Stimulated activated effector memory CD8-positive, alpha-beta T cell treated with anti-CD3 and anti-CD28 coated beads, Interleukin-12 subunit alpha, Interleukin-12 subunit beta, amount 100 ng/mL, for 72 hours (primary cell): ENCODE data around the gene TXLNB.

ENCODE experiments used
- ATAC-seq: fragments of 150-1000 bp; cut with Tn5 transposase; 2 replicates; pipeline ENCODE4 v1.10.0; 2021
- DNase-seq, 2 donors: peaks; one replicate each; pipeline ENCODE4 v3.0.0; 2021 to 2022; ENCODE audit warnings: low spot score in 2 of 2
- H3K27ac Mint-ChIP-seq: one replicate; pipeline ENCODE4 v1.8.0; 2022; ENCODE audit warnings: mild to moderate bottlenecking, mixed read lengths
- H3K36me3 Mint-ChIP-seq: one replicate; pipeline ENCODE4 v1.8.0; 2022; ENCODE audit warnings: mild to moderate bottlenecking, mixed read lengths
- H3K4me1 Mint-ChIP-seq: one replicate; pipeline ENCODE4 v1.8.0; 2022; ENCODE audit warnings: mixed read lengths
- H3K4me3 Mint-ChIP-seq: one replicate; pipeline ENCODE4 v1.8.0; 2022; ENCODE audit warnings: mild to moderate bottlenecking, mixed read lengths
- H3K9me3 Mint-ChIP-seq: one replicate; pipeline ENCODE4 v1.8.0; 2022; ENCODE audit warnings: mixed read lengths

TXLNB gene

DNA sequence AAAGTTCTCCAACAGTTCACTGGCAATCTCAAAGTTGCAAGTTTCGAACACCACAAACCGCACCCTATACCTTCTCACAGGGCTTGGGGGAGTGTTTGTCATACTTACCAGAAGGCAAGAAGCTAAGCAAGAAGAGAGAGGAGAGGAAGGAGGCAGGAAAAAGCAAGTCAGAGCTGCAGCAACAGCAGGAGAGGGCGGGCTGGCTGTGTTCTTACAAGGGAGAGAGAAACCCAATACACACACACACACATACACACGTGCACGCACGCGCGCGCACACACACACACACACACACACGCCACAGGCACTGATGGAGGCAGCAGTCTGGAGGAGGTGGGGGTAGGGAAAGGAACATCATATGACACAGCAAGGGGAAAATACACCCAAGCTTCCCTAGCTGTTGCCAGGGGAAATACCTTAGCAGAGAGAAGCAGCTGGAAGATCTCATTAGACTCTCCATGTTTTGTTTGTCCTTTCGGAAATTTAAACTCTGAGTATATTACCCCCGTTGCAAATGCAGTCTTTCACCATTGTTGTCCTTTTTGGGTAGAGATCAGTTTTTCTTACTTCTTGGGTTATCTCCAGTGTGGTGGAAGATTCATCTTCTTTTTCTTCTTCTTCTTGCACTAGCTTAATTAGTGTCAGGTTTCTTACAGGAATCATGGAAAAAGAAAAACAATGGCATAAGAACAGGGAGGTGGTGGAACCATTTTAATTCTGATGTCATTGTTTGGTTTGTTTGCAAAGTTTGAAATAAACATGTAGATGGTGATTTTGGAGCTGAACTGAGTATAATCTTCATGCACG is at the start of gene TXLNB:
Gene TXLNB, minus strand, starts transcription at position 186 of the 807 bp plus-strand sequence. CDS start 3,099 bp downstream, outside the sequence.
- H3K36me3 Mint-ChIP-seq = peaks cover 8% of the 10 kb centered on the region
- H3K27ac Mint-ChIP-seq = peak within 1 kb of the TSS; percentile 91
- DNase-seq (peak; percentile 52 to 87), ATAC-seq (peak; percentile 98)
- peak within 1 kb of the TSS; percentile 67 for H3K4me3 Mint-ChIP-seq
- H3K9me3 Mint-ChIP-seq = peaks cover 3% of the 10 kb centered on the region
- peaks cover 63% of the 10 kb centered on the region for H3K4me1 Mint-ChIP-seq

DNA sequence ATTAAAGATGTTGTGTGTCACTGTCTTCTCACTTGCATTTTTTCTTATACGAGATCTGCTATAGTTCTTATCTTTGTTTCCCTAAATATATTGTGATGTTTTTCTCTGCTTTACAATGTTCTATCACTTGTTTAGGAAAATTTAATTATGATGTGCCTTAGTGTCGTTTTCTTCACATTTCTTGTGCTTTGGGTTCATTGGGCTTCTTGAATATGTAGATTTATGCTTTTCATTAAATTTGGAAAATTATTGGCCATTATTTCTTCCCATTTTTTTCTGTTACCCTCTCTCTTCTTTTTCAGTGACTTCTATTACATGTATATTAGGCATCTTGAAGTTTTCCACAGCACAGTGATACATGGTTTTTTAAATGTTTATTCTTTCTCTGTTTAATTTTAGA is 49.3 kb upstream of the TXLNB start:
- no peak for ATAC-seq
- Mint-ChIP-seq H3K36me3 (no peaks in the 10 kb centered on the region), H3K4me3 (no peak overlapping the region), H3K27ac (no peak overlapping the region), H3K9me3 (no peaks in the 10 kb centered on the region), H3K4me1 (peaks cover 12% of the 10 kb centered on the region)
- no peak for DNase-seq

DNA sequence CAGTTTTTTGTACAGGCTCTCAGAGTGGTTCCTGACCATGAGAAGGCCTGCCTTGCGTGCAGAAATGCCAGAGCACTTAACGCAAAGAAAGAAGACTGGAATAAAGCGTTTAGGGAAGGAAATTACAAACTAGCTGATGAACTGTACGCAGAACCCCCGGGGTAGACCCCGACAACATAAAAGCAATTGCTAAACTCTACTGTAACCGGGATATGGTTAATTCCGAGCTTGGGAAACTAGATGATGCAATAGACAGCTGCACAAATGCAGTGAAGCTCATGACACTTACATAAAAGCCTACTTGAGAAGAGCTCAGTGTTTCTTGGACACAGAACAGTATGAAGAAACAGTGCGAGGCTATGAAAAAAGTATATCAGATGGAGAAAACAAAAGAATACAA is 47.0 kb upstream of the TXLNB start:
- no peak for ATAC-seq
- Mint-ChIP-seq H3K36me3 (no peaks in the 10 kb centered on the region), H3K4me1 (peaks cover 12% of the 10 kb centered on the region)

DNA sequence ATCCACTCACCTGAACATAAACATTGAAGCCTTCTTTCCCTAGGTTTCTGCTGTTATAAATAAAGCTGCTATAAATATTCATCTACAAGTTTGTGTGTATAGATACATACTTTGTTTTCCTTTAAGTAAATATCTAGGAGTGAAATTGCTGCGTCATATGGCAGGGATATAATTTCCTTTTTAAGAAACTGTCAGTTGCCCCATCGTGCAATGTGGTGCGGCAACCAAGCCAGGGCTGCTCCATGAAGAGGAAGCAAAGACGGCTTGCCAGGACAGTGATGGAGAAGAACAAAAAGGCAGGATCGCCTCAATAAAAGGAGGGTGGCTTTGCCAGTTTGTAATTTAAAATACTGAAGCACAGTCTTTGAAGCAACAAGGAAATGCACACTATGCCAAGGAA is 46.0 kb upstream of the TXLNB start:
- ATAC-seq (no peak), DNase-seq (no peak)
- H3K4me1 Mint-ChIP-seq = peaks cover 4% of the 10 kb centered on the region
- H3K27ac Mint-ChIP-seq = no peak overlapping the region
- no peak overlapping the region for H3K4me3 Mint-ChIP-seq
- no peaks in the 10 kb centered on the region for H3K36me3 Mint-ChIP-seq
- no peaks in the 10 kb centered on the region for H3K9me3 Mint-ChIP-seq

More for the DNA sequence above, 47.0 kb upstream of the TXLNB start:
- no peaks in the 10 kb centered on the region for H3K9me3 Mint-ChIP-seq
- H3K4me3 Mint-ChIP-seq = no peak overlapping the region
- DNase-seq = no peak
- no peak overlapping the region for H3K27ac Mint-ChIP-seq

DNA sequence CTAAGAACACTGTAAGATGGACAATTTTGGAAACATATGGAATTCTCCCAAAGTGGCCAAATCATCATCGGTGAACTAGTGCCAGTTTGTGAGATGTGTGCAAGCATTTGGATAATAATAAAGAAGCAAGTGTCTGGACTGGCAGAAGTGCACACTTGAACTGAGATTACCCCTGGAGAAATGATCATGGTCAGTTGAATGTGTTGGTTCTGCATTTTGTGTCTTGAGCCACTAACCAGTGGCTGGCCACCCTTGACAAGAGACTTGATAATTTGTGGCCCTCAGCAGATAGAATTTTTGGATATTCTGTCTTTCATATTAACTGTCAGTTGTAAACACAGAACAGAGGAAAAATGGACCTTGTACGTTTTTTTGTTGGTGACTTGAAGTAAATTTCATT is 45.2 kb upstream of the TXLNB start:
- no peaks in the 10 kb centered on the region for H3K36me3 Mint-ChIP-seq
- H3K4me1 Mint-ChIP-seq = no peaks in the 10 kb centered on the region
- DNase-seq = no peak
- no peak overlapping the region for H3K27ac Mint-ChIP-seq
- no peak overlapping the region for H3K4me3 Mint-ChIP-seq
- H3K9me3 Mint-ChIP-seq = no peaks in the 10 kb centered on the region
- ATAC-seq = no peak

DNA sequence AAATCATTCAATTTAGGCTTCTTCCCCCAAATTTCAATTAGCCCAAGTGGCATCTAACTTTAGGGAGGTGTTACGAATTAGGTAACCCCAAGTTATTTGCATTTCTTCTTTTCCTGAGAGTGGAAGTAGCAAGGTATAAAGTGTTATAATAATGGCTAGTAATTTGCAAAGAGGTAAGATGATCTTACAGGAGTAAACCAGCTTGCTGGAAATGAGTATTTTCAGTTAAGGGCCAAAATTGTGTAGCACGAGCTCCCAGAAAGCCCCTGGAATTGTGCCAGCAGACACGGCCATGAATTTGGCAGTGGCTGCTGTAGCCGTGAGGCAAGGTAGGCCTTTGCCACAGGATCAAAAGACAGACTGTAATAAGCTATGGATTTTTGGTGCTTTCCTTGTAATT is 44.7 kb upstream of the TXLNB start:
- Mint-ChIP-seq H3K4me1 (no peaks in the 10 kb centered on the region), H3K4me3 (no peak overlapping the region), H3K9me3 (no peaks in the 10 kb centered on the region), H3K36me3 (no peaks in the 10 kb centered on the region), H3K27ac (no peak overlapping the region)
- DNase-seq = no peak
- ATAC-seq = no peak

DNA sequence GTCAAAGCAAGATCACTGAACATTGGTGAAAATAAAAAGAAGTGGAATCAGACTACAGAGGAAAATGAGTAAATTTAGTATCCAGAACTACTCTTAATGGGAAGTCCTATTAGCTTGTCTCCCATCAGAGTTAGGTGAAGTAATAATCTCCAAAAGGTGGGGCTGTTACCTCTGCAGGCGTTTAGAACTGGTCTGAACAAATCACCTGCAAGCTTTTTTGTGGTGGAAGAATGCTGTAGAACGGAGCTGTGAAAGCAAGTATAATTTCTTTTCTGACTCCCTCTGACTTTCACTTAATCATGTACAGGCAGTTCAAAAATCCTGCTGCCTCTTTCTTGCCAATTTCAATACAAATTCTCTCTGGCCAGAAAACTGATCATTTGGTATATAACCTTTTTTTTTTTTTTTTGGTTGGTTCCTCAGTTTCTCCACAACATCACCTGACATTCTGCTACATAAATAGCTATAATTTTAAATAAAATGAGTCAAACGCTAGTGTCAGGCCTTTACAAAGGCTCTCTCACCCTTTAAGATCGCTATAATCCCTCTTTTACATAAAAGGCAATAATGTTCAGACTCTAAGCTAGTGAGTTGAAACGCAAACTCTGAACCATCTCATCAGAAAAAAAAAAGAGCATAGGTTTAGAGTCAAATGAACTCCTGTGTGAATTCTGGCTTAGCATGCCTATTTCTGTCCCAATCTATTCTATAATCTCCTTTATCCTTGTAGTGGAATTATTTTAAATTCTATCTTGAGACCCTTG is 43.8 kb upstream of the TXLNB start:
- ATAC-seq = no peak
- H3K4me3 Mint-ChIP-seq = no peak overlapping the region
- DNase-seq = no peak
- no peaks in the 10 kb centered on the region for H3K36me3 Mint-ChIP-seq
- H3K9me3 Mint-ChIP-seq = no peaks in the 10 kb centered on the region
- H3K27ac Mint-ChIP-seq = no peak overlapping the region
- no peaks in the 10 kb centered on the region for H3K4me1 Mint-ChIP-seq

DNA sequence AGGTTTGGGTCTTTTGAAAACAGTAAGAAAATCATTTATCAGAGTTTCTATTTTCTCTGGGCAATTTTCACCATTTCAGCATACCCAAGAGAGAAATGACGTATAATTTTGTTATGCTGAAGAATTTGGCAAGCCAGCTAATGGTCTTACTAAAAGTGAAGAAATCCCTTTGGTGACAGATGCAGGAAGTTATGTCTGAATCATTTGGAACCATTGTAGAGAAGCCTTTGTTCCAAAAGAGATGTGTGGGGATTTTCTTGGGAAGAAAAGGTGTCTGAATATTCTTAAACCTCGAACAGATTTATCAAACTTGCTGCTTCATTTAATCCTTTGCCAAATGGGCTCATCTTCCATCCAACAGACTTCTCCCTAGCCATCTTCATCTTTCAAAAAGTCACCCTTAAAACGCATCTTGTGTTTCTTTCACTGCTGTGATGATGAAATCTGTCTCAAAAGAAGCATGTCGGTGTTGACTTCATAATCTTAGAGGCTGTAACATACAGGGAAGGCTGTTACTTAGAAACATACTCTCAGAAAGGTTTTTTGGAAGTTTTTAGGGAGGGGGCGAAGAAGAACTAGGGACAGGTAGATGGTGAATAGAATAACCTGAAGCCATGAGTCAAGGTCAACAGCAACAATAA is 43.1 kb upstream of the TXLNB start:
- ATAC-seq = no peak

DNA sequence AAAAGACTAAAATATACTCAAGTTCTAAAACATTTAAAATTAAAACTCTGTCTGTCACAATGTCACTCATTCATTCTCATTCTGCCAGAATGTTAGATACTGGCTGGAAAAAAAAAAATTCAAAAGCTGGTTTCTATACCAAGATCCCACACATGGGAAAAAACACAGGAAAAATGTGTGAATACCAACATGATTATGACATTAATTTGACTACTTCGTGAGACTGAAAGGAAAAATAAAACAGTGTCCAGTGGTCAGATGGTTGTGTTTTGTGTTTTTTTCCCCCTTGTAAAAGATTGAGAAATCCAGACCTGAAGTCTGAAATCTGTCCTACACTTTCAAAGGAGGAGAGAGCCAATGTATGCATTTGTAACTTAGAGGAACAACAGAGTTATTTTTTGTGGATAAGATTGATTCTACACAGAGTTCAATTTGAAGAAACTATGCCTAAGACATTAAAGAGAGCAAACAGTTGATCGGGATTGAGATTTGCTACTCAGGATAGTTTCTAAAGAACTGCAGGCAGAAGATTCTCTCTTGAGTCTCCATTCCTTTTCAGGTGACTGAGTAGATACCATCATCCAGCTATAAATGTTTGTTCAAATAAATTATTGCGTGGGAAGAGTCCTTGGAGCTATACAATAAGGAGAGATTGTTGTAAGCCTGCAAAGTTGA is 39.2 kb upstream of the TXLNB start:
- Mint-ChIP-seq H3K4me3 (no peak overlapping the region), H3K27ac (no peak overlapping the region), H3K9me3 (no peaks in the 10 kb centered on the region), H3K4me1 (peaks cover 6% of the 10 kb centered on the region), H3K36me3 (no peaks in the 10 kb centered on the region)
- no peak for ATAC-seq
- DNase-seq = no peak

More for the DNA sequence above, 43.1 kb upstream of the TXLNB start:
- Mint-ChIP-seq H3K27ac (no peak overlapping the region), H3K4me3 (no peak overlapping the region), H3K36me3 (no peaks in the 10 kb centered on the region), H3K9me3 (no peaks in the 10 kb centered on the region), H3K4me1 (no peaks in the 10 kb centered on the region)
- DNase-seq = no peak

DNA sequence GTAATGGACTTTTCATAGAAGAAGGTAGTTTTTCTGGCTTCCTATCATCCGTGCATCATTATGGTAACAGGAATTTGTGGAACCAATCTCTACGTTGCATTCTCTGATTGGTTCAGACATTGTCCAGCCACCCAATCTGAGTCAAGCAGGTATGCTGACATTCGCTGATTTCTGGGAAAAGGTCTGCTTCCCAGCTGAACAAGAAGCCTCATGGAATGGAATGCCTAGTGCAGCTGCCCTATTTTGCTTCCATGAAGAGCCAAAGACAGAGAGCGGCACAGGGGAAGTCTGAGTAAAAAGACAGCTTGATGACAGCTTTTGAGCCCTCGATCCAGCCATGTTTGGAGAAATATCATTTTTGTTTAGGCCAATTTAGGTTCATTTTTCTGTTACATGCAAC is 38.5 kb upstream of the TXLNB start:
- DNase-seq (no peak), ATAC-seq (no peak)
- Mint-ChIP-seq H3K4me3 (no peak overlapping the region), H3K27ac (no peak overlapping the region), H3K36me3 (no peaks in the 10 kb centered on the region), H3K9me3 (no peaks in the 10 kb centered on the region), H3K4me1 (peaks cover 11% of the 10 kb centered on the region)

DNA sequence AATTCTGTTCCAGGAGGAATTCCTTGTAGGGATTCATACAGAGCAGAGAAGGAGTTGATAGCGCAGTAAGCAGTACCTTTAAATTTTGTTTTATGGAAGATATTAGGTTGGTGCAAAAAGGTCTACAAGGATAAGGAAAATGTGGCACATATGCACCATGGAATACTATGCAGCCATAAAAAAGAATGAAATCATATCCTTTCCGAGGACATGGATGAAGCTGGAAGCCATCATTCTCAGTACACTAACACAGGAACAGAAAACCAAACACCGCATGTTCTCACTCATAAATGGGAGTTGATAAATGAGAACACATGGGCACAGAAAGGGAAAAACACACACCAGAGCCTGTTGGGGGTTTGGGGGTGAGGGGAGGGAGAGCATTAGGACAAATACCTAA is 37.4 kb upstream of the TXLNB start:
- H3K27ac Mint-ChIP-seq = no peak overlapping the region
- peaks cover 11% of the 10 kb centered on the region for H3K4me1 Mint-ChIP-seq
- DNase-seq (no peak), ATAC-seq (no peak)
- no peaks in the 10 kb centered on the region for H3K36me3 Mint-ChIP-seq
- no peak overlapping the region for H3K4me3 Mint-ChIP-seq
- H3K9me3 Mint-ChIP-seq = no peaks in the 10 kb centered on the region

DNA sequence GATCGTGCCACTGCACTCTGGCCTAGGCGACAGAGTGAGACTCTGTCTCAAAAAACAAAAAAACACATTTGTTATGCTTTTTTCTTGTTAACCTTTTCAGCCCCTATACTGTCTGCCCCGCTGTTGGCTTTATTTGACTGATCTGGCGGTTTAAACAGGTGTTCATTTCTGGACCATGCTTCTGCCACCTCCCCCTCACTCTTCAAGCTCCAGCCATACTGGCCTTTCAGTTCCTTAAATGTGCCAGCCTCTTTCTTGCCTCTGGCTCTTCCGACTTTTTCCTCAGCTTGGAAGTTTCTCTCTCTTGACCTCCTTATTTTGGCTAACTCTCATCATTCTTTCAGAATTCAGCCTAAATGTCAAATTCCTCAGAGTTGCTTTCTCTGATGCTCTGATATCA is 35.2 kb upstream of the TXLNB start:
- DNase-seq = no peak
- no peak for ATAC-seq
- H3K27ac Mint-ChIP-seq = no peak overlapping the region
- H3K4me3 Mint-ChIP-seq = no peak overlapping the region
- H3K4me1 Mint-ChIP-seq = peaks cover 30% of the 10 kb centered on the region
- peaks cover 6% of the 10 kb centered on the region for H3K36me3 Mint-ChIP-seq
- peaks cover 7% of the 10 kb centered on the region for H3K9me3 Mint-ChIP-seq

DNA sequence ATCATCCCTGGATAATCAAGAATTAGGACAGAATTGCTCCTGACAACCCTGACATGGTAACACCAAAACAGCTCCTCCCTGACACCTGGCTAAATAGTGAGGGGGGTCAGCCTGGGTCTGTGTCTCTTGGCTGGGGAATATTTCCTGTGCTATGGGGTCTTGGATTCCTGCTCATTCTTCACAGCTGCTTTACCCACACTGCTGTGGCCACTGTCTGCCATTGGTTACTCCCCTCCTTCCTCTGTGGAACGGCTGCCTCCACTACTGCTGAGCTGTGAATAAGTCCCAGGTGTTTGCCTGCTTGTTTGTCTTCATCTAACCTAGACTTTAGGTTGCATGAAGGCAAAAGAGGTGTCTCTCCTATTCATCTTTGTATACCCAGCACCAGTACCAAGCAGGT is 33.9 kb upstream of the TXLNB start:
- DNase-seq (no peak), ATAC-seq (no peak)
- Mint-ChIP-seq H3K4me3 (no peak overlapping the region), H3K36me3 (peaks cover 6% of the 10 kb centered on the region), H3K27ac (no peak overlapping the region), H3K4me1 (peaks cover 30% of the 10 kb centered on the region), H3K9me3 (peaks cover 7% of the 10 kb centered on the region)

DNA sequence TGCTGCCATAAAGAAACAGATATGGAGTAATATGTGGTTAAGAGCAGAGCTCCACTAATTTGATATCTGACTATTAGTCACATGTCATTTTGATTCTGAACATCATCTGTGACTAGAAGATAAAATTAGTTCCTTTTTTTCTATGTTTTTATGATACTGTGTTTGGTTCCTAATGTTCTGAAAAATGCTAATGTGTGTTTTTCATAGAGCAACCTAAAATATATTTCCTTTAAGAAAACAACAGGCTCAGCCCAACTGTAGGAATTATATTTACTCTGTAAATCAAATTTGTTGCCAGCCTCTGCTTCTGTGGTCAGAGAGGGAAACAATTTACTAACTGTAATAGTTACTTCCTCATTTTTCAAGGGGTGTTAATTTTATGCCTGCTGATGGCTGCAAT is 33.3 kb upstream of the TXLNB start:
- Mint-ChIP-seq H3K9me3 (peaks cover 7% of the 10 kb centered on the region), H3K36me3 (peaks cover 6% of the 10 kb centered on the region), H3K4me1 (peaks cover 30% of the 10 kb centered on the region), H3K27ac (no peak overlapping the region), H3K4me3 (no peak overlapping the region)
- no peak for DNase-seq
- ATAC-seq = no peak

DNA sequence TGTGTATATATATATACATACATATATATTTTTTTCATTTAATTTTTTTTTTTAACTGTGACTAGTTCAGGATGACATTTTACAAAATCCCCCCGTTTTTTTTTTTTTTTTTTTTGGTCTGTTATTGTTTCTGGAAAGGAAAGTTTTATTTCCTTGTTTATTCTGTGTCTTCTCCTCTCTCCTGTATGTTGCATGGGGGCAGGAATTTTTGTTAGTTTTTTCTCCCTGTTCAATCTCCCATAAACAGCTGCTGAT is 32.4 kb upstream of the TXLNB start:
- DNase-seq (no peak), ATAC-seq (no peak)
- Mint-ChIP-seq H3K4me1 (peaks cover 30% of the 10 kb centered on the region), H3K27ac (peak overlapping the region; percentile 89), H3K36me3 (peaks cover 6% of the 10 kb centered on the region), H3K4me3 (peak overlapping the region; percentile 40), H3K9me3 (peaks cover 7% of the 10 kb centered on the region)
